ENCODE measurements around the gene KDR.

KDR gene

GRCh38 chr4:55122235-55122634 is 3.2 kb downstream of the KDR start:
- no peak for DNase-seq

DNA sequence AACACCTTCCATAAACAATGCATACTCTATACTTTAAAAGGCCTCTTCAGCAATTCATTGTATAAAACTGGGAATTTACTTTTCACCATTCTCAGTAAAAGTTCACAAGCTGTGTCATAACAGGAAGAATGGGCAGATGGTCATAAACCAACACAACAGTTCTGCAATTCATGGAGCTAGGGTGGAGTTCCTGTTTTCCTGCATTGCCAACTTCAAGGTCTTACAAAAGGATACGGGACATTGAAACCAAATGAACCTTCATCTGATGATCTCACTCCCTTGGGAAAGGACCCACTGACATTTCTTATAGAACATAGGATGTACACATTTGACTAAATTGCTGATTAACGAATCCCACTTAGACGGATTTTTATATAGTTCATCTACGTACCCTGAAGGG is 4.1 kb downstream of the KDR start:
- no peak for DNase-seq

GRCh38 chr4:55118397-55118796 is 7.0 kb downstream of the KDR start:
- no peak for DNase-seq

DNA sequence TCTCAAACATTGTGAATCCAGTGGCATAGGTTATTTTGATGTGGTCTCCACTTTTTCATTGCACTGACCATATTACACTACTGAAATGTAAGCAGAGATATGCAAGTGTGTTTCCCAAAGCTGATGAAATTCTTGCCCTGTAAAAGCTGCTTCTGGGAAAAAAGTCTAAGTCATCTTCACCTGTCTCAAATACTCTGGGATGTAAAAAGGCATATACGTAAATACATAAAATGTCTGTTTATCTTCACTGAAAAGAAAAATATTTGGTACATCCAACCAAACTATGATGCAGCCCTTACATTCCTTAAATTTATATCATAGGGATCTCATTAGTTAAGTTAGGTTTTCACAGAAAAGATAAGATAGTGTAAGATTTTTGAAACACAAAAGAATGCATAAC is 7.9 kb downstream of the KDR start:
- DNase-seq: no peak

GRCh38 chr4:55116450-55116849 is 8.9 kb downstream of the KDR start:
- no peak for DNase-seq

DNA sequence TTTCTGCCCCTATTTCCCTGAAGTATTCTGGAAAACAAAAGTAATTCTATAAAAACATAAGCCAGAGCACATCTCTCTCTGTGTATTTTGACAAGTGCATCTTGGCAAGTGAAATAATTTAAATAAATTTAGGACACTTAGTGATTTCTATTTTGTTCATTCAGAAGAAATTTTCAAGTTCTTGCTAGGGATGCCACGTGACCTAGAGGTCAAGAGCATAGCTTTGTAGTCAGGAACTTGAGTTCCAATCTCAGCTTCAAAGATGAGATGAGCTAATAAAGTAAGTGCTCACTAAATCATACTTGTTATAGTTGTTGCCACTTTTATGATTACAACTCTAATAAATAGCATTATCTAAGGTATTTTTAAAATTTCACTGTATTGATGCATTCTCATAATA is 13.8 kb downstream of the KDR start:
- DNase-seq: no peak

DNA sequence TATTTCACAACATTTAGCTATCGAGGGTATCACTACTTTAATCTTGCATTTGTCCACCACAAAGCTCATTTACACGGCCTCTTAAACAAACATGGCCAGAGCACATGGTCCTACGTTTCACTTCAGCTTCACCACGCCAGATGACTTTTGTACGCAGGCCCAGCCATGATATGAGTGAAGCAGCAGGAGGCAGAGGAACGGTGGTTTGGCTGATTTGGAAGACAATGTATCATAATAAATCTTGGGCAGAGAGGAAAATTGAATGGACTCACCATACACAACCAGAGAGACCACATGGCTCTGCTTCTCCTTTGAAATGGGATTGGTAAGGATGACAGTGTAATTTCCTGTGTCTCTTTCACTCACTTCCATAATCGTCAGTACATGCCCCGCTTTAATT is 15.3 kb downstream of the KDR start:
- no peak for DNase-seq

- no peak for DNase-seq
Observed at GRCh38 chr4:55107054-55107453, 18.3 kb downstream of the KDR start.

DNA sequence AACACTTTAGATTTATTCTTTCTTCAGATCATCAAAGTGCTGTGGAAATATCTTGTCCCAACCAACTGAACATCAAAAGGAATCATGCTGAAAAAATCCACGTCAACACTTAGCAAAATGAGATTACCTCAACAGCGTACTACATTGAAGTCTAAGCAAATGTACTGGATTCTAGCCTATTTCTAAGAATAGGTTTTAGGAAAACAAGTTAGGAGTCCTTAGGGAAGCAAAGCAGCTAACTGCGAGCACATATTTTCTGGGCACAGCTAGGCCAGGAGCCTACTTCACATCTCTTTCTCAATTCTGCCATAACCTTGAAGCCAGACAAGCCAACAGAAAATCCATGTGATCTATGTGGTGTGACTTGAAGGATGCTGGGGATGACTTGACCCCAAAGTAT is 22.2 kb downstream of the KDR start:
- no peak for DNase-seq

DNA sequence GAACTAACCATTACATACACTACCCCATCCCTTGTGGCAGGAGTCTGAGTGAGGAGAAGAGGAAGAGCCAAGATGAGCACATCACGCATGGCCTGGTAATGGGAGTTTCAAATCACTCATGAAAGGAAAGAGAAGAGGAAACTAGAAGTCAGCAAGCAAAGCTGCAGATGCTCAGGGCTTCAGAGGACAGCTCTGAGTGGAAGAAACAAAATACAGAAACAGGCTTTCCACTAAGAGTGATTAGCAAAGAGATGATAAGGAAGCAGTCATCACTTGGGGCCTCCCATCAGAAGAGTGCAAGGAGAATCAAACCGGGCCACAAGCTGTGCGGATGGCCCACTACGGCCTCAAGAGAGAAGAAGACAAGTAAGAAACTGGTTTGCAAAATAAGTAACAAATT is 25.6 kb downstream of the KDR start:
- DNase-seq: no peak

DNA sequence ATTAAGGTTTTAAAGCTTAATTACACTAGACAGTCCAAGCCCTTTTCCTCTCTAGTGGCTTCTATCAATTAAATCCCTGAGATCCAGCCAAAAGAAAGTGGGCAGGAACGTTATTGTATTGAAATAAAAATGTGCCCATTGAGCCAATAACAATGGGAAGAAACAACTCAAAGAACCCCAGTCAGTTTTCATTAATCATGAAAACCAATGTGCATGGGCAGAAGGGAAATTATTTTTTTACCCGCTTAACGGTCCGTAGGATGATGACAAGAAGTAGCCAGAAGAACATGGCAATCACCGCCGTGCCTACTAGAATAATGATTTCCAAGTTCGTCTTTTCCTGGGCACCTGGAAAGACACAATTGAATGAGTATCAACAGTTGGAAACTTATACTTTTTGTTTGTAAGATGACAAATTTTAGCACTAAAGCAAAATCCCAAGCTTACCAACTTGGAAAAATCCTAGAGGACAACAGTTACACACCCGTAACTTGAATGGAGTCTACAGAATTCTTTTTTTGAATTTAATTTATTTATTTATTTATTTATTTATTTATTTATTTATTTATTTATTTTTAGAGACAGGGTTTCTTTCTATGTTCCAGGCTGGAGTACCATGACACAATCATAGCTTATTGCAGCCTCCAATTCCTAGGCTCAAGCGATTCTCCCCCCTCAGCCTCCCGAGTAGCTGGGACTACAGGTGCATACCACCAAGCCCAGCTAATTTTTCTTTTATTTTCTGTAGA is 26.8 kb downstream of the KDR start:
- no peak for DNase-seq

DNA sequence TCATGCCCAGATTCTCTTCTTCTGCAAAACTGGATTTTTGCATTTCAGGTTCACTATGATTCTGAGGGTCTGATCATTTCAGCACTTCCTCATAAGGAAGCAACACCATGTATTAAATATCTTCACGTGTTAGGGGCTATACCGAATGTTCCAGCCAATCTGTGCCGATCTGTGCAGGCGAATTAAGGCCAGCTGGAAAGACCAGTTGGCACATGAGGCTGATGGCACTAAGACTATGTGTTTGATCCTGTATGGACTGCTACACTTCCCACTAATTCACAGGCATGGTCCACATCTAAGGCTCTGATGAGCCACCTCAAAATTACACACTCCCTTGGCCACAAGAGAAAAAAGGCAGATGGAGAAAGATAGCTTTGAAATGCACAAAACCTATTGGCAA is 28.8 kb downstream of the KDR start:
- DNase-seq: no peak

GRCh38 chr4:55096045-55096444 is 29.4 kb downstream of the KDR start:
- DNase-seq: no peak

- DNase-seq: no peak
Observed at GRCh38 chr4:55092504-55092903, 32.9 kb downstream of the KDR start.

GRCh38 chr4:55089916-55090315 is 35.5 kb downstream of the KDR start:
- DNase-seq: no peak

- DNase-seq: no peak
Observed at GRCh38 chr4:55087913-55088260, 37.5 kb downstream of the KDR start.

GRCh38 chr4:55087009-55087912 is 38.1 kb downstream of the KDR start:
- no peak for DNase-seq

- DNase-seq: no peak
Observed at GRCh38 chr4:55086578-55086977, 38.8 kb downstream of the KDR start.

- DNase-seq: no peak
Observed at GRCh38 chr4:55083735-55084134, 41.7 kb downstream of the KDR start.

DNA sequence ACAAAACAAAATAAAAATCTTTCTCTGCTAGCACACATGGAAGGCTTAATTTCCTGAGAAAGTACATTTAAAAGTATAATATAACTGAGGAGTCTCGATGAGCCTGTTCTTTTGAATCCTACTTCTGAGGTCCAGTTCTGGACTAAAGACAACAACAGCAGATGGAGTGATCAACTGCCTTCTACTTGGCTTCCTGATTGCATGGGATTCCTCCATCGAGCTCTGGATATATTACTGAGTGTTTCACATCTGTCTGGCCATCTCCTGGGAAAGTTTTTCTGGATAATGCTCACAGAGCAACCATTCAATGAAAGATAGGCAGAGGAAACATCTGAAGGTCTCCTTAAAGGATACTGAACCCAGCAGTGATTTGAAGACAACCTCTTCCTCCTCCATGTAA is 42.6 kb downstream of the KDR start:
- DNase-seq: no peak

DNA sequence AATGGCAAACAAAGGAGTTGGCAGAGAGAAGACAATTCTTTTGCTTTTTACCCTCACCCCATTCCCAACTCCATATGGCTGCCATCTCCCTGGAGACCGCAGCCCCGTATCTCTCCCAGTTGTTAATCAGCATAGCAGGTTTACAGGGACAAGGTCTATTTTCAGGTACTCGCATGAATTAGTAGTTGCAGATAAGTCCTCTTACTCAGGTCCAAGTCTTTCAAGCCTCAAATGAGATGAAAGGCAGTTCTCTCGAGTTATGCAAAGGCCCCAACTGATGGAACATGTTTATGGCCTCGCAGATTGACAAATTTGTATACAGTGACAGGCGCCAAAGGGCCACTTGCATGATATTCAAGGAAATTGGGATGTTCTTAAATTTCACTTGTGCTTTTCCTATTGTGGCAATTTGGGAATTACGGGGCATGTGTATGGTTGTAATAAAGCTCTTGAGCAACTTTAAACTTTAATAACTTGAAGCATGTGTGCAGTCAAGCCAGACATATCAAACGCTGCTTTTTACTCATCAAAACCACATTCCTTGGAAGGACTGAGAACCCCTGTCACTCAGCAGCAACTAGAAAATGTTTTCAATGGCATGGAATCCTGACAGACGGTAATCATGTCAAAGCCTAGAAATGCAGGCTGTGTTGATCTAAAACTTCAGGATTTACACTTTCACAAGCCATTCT is 45.1 kb downstream of the KDR start:
- DNase-seq: no peak

DNA sequence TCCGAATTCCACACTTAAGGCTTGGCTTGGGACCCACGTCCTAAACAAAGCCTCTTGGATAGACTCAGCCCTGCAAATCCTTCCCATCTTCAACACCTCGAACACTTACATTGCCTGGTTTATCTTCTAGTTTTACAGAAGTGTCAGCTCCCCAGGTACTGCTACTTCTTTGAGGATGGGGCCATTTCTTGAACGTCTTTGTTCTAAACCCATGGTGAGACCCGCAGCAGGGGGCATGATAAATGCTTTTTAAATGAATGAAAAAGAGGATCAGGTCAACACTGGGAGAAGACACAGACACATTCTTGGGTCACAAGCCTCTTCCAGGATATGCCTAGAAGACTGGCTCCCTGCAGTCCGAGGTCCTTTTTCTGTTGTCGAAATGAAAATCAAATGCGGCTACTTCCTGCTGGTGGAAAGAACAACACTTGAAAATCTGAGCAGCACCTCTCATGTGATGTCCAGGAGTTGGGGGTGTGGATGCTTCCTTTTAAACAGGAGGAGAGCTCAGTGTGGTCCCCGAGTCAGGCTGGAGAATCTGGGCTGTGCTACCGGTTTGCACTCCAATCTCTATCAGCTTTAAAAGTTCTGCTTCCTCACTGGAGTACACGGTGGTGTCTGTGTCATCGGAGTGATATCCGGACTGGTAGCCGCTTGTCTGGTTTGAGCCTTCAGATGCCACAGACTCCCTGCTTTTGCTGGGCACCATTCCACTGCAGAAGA is 45.8 kb downstream of the KDR start:
- DNase-seq: no peak

GRCh38 chr4:55078987-55079386 is 46.4 kb downstream of the KDR start:
- no peak for DNase-seq

Data from NCI-H510A (cell line).